H9 (cell line): ENCODE data around the gene LHCGR. TPM values are rescaled to one million over a fixed set of nuclear protein-coding genes. Genes with fewer than 3 reads are reported as not detected.

Experiments
- DNase-seq: peaks from one replicate; pipeline ENCODE4 v3.0.0-alpha.2; 2017
- H2AFZ ChIP-seq: one replicate; pipeline ENCODE4 v1.6.1; 2013; ENCODE audit warnings: mild to moderate bottlenecking, low read length, control low read depth, moderate library complexity
- H2AK5ac ChIP-seq: 2 replicates; pipeline ENCODE4 v1.6.1; 2013; ENCODE audit warnings: low read length, control low read depth, mixed read lengths; ENCODE audit not compliant: insufficient read length
- H2BK120ac ChIP-seq: one replicate; pipeline ENCODE4 v1.6.1; 2013; ENCODE audit warnings: low read depth, mild to moderate bottlenecking, low read length, control low read depth, inconsistent platforms; ENCODE audit not compliant: poor library complexity, severe bottlenecking
- H2BK12ac ChIP-seq: 2 replicates; pipeline ENCODE4 v1.6.1; 2013; ENCODE audit warnings: low read length, control low read depth, mixed read lengths, low read depth; ENCODE audit not compliant: insufficient read length
- H2BK15ac ChIP-seq: 2 replicates; pipeline ENCODE4 v1.6.1; 2013; ENCODE audit warnings: low read depth, low read length, control low read depth
- H2BK20ac ChIP-seq: one replicate; pipeline ENCODE4 v1.6.1; 2013; ENCODE audit warnings: low read depth, mild to moderate bottlenecking, low read length, control low read depth, inconsistent platforms; ENCODE audit not compliant: poor library complexity, severe bottlenecking
- H2BK5ac ChIP-seq: 2 replicates; pipeline ENCODE4 v1.6.1; 2013; ENCODE audit warnings: low read length, control low read depth, mixed read lengths; ENCODE audit not compliant: insufficient read length
- H3K14ac ChIP-seq: 2 replicates; pipeline ENCODE4 v1.6.1; 2013; ENCODE audit warnings: low read length, control low read depth; ENCODE audit not compliant: insufficient read depth
- H3K18ac ChIP-seq: 2 replicates; pipeline ENCODE4 v1.6.1; 2013; ENCODE audit warnings: low read depth, mild to moderate bottlenecking, mixed read lengths, low read length, control low read depth; ENCODE audit not compliant: insufficient read length
- H3K23ac ChIP-seq: 2 replicates; pipeline ENCODE4 v1.6.1; 2013; ENCODE audit warnings: low read length, control low read depth, mixed read lengths, low read depth; ENCODE audit not compliant: insufficient read length
- H3K23me2 ChIP-seq: 2 replicates; pipeline ENCODE4 v1.6.1; 2013; ENCODE audit warnings: low read depth, mild to moderate bottlenecking, mixed read lengths, low read length, control low read depth; ENCODE audit not compliant: insufficient read length, poor library complexity, severe bottlenecking
- H3K27ac ChIP-seq: 2 replicates; pipeline ENCODE4 v1.5.1; 2013; ENCODE audit warnings: low read length, control low read depth, mixed read lengths, low read depth; ENCODE audit not compliant: insufficient read length
- H3K27me3 ChIP-seq: 2 replicates; pipeline ENCODE4 v1.6.1; 2013; ENCODE audit warnings: low read length, control low read depth, inconsistent platforms; ENCODE audit not compliant: insufficient read depth
- H3K4ac ChIP-seq: 2 replicates; pipeline ENCODE4 v1.6.1; 2013; ENCODE audit warnings: low read depth, mild to moderate bottlenecking, control low read depth, inconsistent platforms, low read length, moderate library complexity
- H3K4me1 ChIP-seq: 2 replicates; pipeline ENCODE4 v1.6.1; 2013; ENCODE audit warnings: low read length, control low read depth, inconsistent platforms; ENCODE audit not compliant: insufficient read depth
- H3K4me2 ChIP-seq: 2 replicates; pipeline ENCODE4 v1.6.1; 2013; ENCODE audit warnings: low read length, control low read depth, mixed read lengths; ENCODE audit not compliant: insufficient read length, insufficient read depth
- H3K56ac ChIP-seq: 2 replicates; pipeline ENCODE4 v1.6.1; 2013; ENCODE audit warnings: low read depth, mild to moderate bottlenecking, mixed read lengths, low read length, control low read depth; ENCODE audit not compliant: insufficient read length
- H3K79me1 ChIP-seq: 2 replicates; pipeline ENCODE4 v1.6.1; 2013; ENCODE audit warnings: low read depth, mild to moderate bottlenecking, moderate library complexity, low read length, control low read depth, inconsistent platforms; ENCODE audit not compliant: insufficient read depth, poor library complexity, severe bottlenecking
- H3K79me2 ChIP-seq: 2 replicates; pipeline ENCODE4 v1.6.1; 2013; ENCODE audit warnings: low read length, control low read depth, inconsistent platforms; ENCODE audit not compliant: insufficient read depth
- H3K9ac ChIP-seq: 2 replicates; pipeline ENCODE4 v1.6.1; 2013; ENCODE audit warnings: low read length, control low read depth, mixed read lengths; ENCODE audit not compliant: insufficient read length; ENCODE audit errors: extremely low read depth
- H3K9me3 ChIP-seq: one replicate; pipeline ENCODE4 v1.6.1; 2013; ENCODE audit warnings: low read depth, low read length, inconsistent platforms; ENCODE audit not compliant: control insufficient read depth
- H3T11ph ChIP-seq: one replicate; pipeline ENCODE4 v1.6.1; 2013; ENCODE audit warnings: mild to moderate bottlenecking, low read length, control low read depth, inconsistent platforms
- H4K20me1 ChIP-seq: one replicate; pipeline ENCODE4 v1.6.1; 2013; ENCODE audit not compliant: control insufficient read depth, insufficient read length, insufficient read depth
- H4K5ac ChIP-seq: 2 replicates; pipeline ENCODE4 v1.6.1; 2013; ENCODE audit warnings: low read depth, mild to moderate bottlenecking, mixed read lengths, low read length, control low read depth; ENCODE audit not compliant: insufficient read length
- H4K8ac ChIP-seq: replicated peaks from 2 replicates; pipeline ENCODE4 v1.6.1; 2013; ENCODE audit warnings: low read length, control low read depth, mixed read lengths, low read depth; ENCODE audit not compliant: insufficient read length
- H4K91ac ChIP-seq: 2 replicates; pipeline ENCODE4 v1.6.1; 2013; ENCODE audit warnings: low read depth, mild to moderate bottlenecking, moderate library complexity, mixed read lengths, low read length, control low read depth; ENCODE audit not compliant: insufficient read length
- H3K27ac Mint-ChIP-seq, 3 experiments: 2 replicates in 2 of 3; 3 replicates in 1 of 3; pipeline ENCODE4 v1.8.0; 2020 to 2021; ENCODE audit warnings: mixed read lengths in 3 of 3, mild to moderate bottlenecking in 1 of 3, moderate library complexity in 1 of 3
- H3K27me3 Mint-ChIP-seq: 2 replicates; pipeline ENCODE4 v1.8.0; 2021; ENCODE audit warnings: low read depth, mild to moderate bottlenecking, moderate library complexity, mixed read lengths
- H3K36me3 Mint-ChIP-seq, 3 experiments: 2 replicates in 2 of 3; 3 replicates in 1 of 3; pipeline ENCODE4 v1.8.0; 2020 to 2021; ENCODE audit warnings: low read depth in 3 of 3, mixed read lengths in 3 of 3; ENCODE audit not compliant: insufficient read depth in 1 of 3
- H3K4me1 Mint-ChIP-seq, 2 experiments: 2 replicates each; pipeline ENCODE4 v1.8.0; 2020; ENCODE audit warnings: mixed read lengths in 2 of 2
- H3K4me3 Mint-ChIP-seq, 2 experiments: 2 replicates in 1 of 2; 3 replicates in 1 of 2; pipeline ENCODE4 v1.8.0; 2020 to 2021; ENCODE audit warnings: mild to moderate bottlenecking in 2 of 2, mixed read lengths in 2 of 2, moderate library complexity in 1 of 2
- H3K9me3 Mint-ChIP-seq, 2 experiments: 2 replicates in 1 of 2; 3 replicates in 1 of 2; pipeline ENCODE4 v1.8.0; 2020; ENCODE audit warnings: mild to moderate bottlenecking in 2 of 2, mixed read lengths in 2 of 2, moderate library complexity in 1 of 2
- WGBS: extraction: QIAGEN DNeasy Blood & Tissue Kit; methylation state at CpG from one replicate; pipeline ENCODE4 v1.1.7; 2013; ENCODE audit warnings: missing lambda C conversion rate, low lambda C conversion rate, mixed read lengths; ENCODE audit not compliant: insufficient read length; ENCODE audit errors: extremely low coverage; 5-methylcytosine and 5-hydroxymethylcytosine counted together
- total RNA-seq: library from RNA; stranded (reverse); gene quantifications from 2 replicates; pipeline ENCODE4 v1.2.1, GENCODE V29; 2021
- TF ChIP-seq, protein P1 (sequence below): fragments of 200-600 bp; sonication (generic); conservative IDR thresholded peaks from 3 replicates; pipeline ENCODE4 v1.8.0; 2021; ENCODE audit warnings: antibody characterized with exemption, mild to moderate bottlenecking

Gene LHCGR
- total RNA-seq, 1 experiment from 2014 or later: 0.44 TPM

DNA sequence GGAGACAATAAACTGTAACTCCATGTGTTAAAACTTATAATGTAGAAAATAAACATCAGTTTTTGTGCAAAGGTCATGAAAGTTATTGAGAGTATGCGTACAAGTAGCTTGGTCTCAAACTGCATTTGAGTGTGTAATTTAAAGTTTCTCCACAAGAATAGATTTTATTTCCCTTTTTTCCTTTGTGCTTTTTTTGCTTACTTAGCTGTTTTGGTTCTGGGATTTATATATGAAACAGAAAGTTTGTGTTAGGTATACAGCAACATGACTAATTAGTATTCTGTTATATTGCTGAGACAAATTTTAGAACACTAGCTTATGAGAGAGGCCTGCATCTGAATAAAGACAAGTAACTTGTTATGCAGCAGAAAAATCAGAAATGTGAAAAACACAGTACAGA lies 70.4 kb downstream of the LHCGR start:
- Histone ChIP-seq H4K20me1 (no peaks in the 10 kb centered on the region), H3T11ph (no peak overlapping the region), H3K27me3 (no peaks in the 10 kb centered on the region), H3K56ac (no peak overlapping the region), H4K5ac (no peak overlapping the region), H3K79me2 (no peaks in the 10 kb centered on the region), H3K4ac (no peak overlapping the region), H2BK12ac (no peak overlapping the region), H2BK120ac (no peak overlapping the region), H2BK15ac (no peak overlapping the region), H2BK5ac (no peak overlapping the region), H3K9ac (no peak overlapping the region), H3K4me1 (no peaks in the 10 kb centered on the region), H3K23me2 (no peaks in the 10 kb centered on the region), H3K23ac (no peak overlapping the region), H2BK20ac (no peak overlapping the region), H3K27ac (no peak overlapping the region), H3K9me3 (no peaks in the 10 kb centered on the region), H3K4me2 (no peak overlapping the region), H4K8ac (no peak overlapping the region), H3K18ac (no peak overlapping the region), H2AFZ (no peak overlapping the region), H3K14ac (no peak overlapping the region), H3K79me1 (no peaks in the 10 kb centered on the region), H2AK5ac (no peak overlapping the region), H4K91ac (no peak overlapping the region)
- TF ChIP-seq, protein P1, sequence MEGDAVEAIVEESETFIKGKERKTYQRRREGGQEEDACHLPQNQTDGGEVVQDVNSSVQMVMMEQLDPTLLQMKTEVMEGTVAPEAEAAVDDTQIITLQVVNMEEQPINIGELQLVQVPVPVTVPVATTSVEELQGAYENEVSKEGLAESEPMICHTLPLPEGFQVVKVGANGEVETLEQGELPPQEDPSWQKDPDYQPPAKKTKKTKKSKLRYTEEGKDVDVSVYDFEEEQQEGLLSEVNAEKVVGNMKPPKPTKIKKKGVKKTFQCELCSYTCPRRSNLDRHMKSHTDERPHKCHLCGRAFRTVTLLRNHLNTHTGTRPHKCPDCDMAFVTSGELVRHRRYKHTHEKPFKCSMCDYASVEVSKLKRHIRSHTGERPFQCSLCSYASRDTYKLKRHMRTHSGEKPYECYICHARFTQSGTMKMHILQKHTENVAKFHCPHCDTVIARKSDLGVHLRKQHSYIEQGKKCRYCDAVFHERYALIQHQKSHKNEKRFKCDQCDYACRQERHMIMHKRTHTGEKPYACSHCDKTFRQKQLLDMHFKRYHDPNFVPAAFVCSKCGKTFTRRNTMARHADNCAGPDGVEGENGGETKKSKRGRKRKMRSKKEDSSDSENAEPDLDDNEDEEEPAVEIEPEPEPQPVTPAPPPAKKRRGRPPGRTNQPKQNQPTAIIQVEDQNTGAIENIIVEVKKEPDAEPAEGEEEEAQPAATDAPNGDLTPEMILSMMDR: no peak
- H3K9me3 Mint-ChIP-seq: no peaks in the 10 kb centered on the region
- H3K27ac Mint-ChIP-seq: no peak overlapping the region
- H3K4me3 Mint-ChIP-seq: no peak overlapping the region
- no peaks in the 10 kb centered on the region; a peak in 1 of 4 replicates for H3K4me1 Mint-ChIP-seq
- WGBS: no CpG with 5 or more reads among the region's 1 CpG
- DNase-seq: no peak
- H3K27me3 Mint-ChIP-seq: no peaks in the 10 kb centered on the region
- H3K36me3 Mint-ChIP-seq: no peaks in the 10 kb centered on the region; a peak in 1 of 7 replicates
